Stimulated activated CD8-positive, alpha-beta memory T cell treated with anti-CD3 and anti-CD28 coated beads, Interleukin-15, amount 100 ng/mL, for 24 hours (primary cell): ENCODE results near the gene RGCC.
"Not testable (repeated sequence)": the region's sequence is repeated elsewhere in the genome, so short reads cannot be mapped to it uniquely, and the experiment has no call there.

Experiments used
- DNase-seq: peaks from one replicate; pipeline ENCODE4 v3.0.0-alpha.2; 2020; ENCODE audit warnings: low read depth

Gene RGCC

GRCh38 chr13:41456768-41457588 is at the start of gene RGCC:
TSS of gene RGCC (plus strand) at chr13:41457550. CDS start at chr13:41457708, 158 bp downstream.
- peak; percentile 79 for DNase-seq

- no peak for DNase-seq
Observed at GRCh38 chr13:41408121-41408520, 49.2 kb upstream of the RGCC start.

- DNase-seq: no peak
Observed at GRCh38 chr13:41408746-41409145, 48.6 kb upstream of the RGCC start.

- no peak for DNase-seq
Observed at GRCh38 chr13:41409611-41410010, 47.7 kb upstream of the RGCC start.

GRCh38 chr13:41411060-41411459 is 46.3 kb upstream of the RGCC start:
- DNase-seq: no peak

GRCh38 chr13:41411522-41411921 is 45.8 kb upstream of the RGCC start:
- no peak for DNase-seq

- no peak for DNase-seq
Observed at GRCh38 chr13:41413872-41414271, 43.5 kb upstream of the RGCC start.

GRCh38 chr13:41416276-41416675 is 41.1 kb upstream of the RGCC start:
- no peak for DNase-seq

GRCh38 chr13:41418027-41418426 is 39.3 kb upstream of the RGCC start:
- no peak for DNase-seq

- no peak for DNase-seq
Observed at GRCh38 chr13:41418731-41419130, 38.6 kb upstream of the RGCC start.

GRCh38 chr13:41419206-41419605 is 38.1 kb upstream of the RGCC start:
- no peak for DNase-seq

GRCh38 chr13:41420146-41420545 is 37.2 kb upstream of the RGCC start:
- no peak for DNase-seq

- not testable (repeated sequence) for DNase-seq
Observed at GRCh38 chr13:41421330-41421729, 36.0 kb upstream of the RGCC start.

- not testable (repeated sequence) for DNase-seq
Observed at GRCh38 chr13:41421983-41422382, 35.4 kb upstream of the RGCC start.

GRCh38 chr13:41423259-41423658 is 34.1 kb upstream of the RGCC start:
- not testable (repeated sequence) for DNase-seq

GRCh38 chr13:41424675-41425074 is 32.7 kb upstream of the RGCC start:
- DNase-seq: not testable (repeated sequence)

GRCh38 chr13:41426047-41426446 is 31.3 kb upstream of the RGCC start:
- DNase-seq: no peak

GRCh38 chr13:41427666-41428065 is 29.7 kb upstream of the RGCC start:
- DNase-seq: no peak

- DNase-seq: no peak
Observed at GRCh38 chr13:41428155-41428554, 29.2 kb upstream of the RGCC start.

GRCh38 chr13:41434030-41434429 is 23.3 kb upstream of the RGCC start:
- DNase-seq: not testable (repeated sequence)

- no peak for DNase-seq
Observed at GRCh38 chr13:41434831-41435520, 22.4 kb upstream of the RGCC start.

GRCh38 chr13:41443969-41444368 is 13.4 kb upstream of the RGCC start:
- no peak for DNase-seq

GRCh38 chr13:41452462-41452861 is 4.9 kb upstream of the RGCC start:
- no peak for DNase-seq
